Measurements from ENCODE around the gene SVOPL.

SVOPL gene

DNA sequence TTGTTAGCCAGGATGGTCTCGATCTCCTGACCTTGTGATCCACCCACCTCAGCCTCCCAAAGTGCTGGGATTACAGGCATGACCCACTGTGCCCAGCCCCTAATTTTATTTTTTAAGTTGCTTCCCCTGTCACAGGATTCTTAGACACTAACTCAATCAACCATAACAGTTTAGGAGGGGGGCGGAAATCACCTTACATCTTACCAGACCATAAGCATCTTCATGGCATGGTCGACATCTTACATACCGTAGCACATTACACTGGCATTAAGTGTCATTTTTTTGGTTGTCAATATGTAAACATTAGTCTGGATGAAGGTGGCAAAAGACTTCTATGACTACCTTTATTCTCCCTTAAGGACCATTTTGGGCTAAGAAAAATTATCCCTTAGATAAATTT is 145.5 kb downstream of the SVOPL start:
- no peak for DNase-seq

GRCh38 chr7:138554674-138555073 is 146.5 kb downstream of the SVOPL start:
- DNase-seq, result no peak

DNA sequence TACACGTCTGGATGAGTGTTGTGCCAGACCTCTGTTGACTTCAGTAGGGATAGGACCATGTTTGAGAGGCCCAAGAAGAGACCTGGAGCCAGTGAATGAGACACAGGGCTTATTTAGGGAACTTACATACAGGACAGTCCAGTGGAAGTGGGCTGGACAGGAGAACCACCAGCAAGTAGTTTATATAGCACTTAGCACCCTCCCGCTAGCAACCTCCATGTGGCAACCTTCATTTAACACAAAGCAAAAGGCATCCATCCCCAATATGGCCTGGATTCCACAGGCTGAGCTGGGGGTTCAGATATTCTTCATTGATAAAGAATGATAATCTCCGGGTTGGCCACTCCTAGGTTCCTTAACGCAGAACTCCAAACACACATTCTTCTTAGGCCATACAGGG is 147.4 kb downstream of the SVOPL start:
- DNase-seq, result no peak

- DNase-seq, result no peak
Measured at GRCh38 chr7:138551102-138551501, 150.1 kb downstream of the SVOPL start.

DNA sequence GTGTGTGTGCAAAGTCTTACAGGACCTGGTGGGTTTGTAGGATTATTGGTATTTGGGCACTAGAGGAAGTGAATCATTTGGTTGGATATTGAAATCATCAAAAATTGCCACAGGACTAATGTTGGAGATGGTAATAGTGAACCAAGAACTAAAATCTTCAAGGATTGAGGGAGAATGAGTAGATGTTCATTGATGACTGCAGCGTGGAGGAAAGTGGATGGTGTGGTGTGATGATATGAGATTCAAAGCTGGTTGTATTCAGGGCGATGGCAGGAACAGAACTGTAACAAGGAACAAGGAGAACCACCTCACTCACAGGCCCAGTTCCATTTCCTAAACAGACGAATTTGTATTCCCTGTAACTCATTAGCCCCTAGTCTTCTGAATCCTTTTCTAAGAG is 150.8 kb downstream of the SVOPL start:
- no peak for DNase-seq

DNA sequence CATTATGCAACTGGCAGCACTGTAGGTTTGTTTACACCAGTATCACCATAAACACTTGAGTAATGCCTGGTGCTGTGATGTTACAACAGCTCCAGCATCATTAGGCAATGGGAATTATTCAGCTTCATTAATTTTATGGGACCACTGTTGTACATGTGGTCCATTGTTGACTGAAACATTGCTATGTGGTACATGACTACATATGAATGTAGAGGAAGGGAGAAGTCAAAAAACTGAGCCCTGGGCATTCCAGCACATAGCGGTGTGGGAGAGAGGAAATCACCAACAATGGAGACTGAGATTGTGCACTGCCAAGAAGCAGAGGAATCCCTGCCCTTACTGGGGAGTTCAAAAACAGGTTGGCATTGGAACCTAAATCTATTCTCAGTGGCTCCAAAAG is 152.1 kb downstream of the SVOPL start:
- no peak for DNase-seq

DNA sequence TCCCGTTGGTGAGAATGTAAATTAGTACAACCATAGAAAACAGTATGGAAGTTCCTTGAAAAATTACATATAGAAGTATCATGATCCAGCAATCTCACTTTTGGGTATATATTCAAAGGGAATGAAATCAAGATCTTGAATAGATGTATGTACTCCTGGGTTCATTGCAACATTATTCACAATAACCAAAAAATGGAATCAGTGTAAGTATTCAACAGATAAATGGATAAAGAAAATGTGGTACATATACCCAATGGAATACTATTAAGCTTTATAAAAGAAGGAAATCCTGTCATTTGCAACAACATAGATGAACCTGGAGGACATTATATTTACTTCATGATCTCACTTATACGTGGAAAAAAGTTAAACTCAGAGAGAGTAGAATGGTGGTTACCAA is 154.3 kb downstream of the SVOPL start:
- no peak for DNase-seq

DNA sequence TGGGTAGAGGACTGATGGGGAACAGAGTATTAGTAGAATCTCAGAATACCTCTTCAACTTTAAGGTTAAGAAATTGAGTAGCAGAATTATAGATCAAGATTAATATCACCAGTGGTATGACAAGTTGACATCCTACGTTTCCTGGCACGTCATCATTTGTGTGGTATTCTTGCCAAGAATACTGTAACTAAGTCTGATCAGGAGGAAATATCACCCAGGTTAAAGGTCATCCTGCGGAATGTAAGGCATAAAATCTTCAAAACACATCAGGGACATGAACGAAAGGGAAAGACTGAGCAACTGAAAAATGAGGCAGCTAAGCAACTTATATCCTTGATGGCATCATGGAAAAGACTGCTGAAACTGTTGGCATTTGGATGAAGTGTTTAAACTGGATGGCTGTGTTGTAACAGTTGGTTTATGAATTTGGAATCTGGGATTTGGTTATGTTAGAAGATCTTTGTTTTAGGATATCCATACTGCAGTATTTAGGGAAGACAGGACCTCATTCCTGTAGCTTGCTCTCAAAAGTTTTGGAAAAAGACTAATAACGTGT is 155.0 kb downstream of the SVOPL start:
- no peak for DNase-seq

DNA sequence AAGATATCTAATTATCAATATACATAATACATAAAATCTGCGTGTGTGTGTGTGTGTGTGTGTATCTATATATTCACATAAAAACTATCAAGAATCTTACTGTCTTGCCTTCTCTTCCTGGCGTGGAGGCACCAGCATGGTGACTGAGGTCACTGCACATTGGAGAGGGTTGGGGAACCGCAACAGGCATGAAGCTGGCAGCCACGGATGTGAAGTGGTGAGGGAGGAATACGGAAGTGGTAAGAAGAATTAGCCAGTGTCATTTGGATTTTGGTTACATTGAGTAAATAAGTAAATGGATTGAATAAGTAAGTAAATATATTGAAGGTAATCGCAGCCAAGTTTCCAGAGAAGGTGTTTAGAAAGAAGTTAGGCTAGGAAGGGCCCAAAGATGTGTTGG is 156.0 kb downstream of the SVOPL start:
- no peak for DNase-seq

Measured in kidney glomerular epithelial cell (primary cell).